Lower lobe of right lung (tissue), 2 donors: Measurements from ENCODE around the gene IL22. TPM values are rescaled to one million over a fixed set of nuclear protein-coding genes. Genes with fewer than 3 reads are reported as not detected.

Source experiments
- ATAC-seq, 2 donors: fragments of 200-7000 bp; cut with Tn5 transposase; one replicate each; pipeline ENCODE4 v1.9.1; 2020 to 2022; ENCODE audit warnings: mild to moderate bottlenecking in 2 of 2, moderate library complexity in 2 of 2
- DNase-seq: peaks from one replicate; pipeline ENCODE4 v3.0.0-alpha.2; 2020
- H3K27ac ChIP-seq: fragments of 200-600 bp; one replicate; pipeline ENCODE4 v1.8.0; 2022
- H3K27me3 ChIP-seq: fragments of 200-600 bp; one replicate; pipeline ENCODE4 v1.8.0; 2022; ENCODE audit warnings: low read depth
- H3K36me3 ChIP-seq: fragments of 200-600 bp; one replicate; pipeline ENCODE4 v1.8.0; 2022; ENCODE audit warnings: mild to moderate bottlenecking
- H3K4me1 ChIP-seq: fragments of 200-600 bp; one replicate; pipeline ENCODE4 v1.8.0; 2022
- H3K4me3 ChIP-seq: fragments of 200-600 bp; one replicate; pipeline ENCODE4 v1.8.0; 2022; ENCODE audit warnings: mild to moderate bottlenecking
- H3K9me3 ChIP-seq: fragments of 200-600 bp; one replicate; pipeline ENCODE4 v1.8.0; 2022
- CTCF ChIP-seq: fragments of 200-600 bp; IDR thresholded peaks from one replicate; pipeline ENCODE4 v1.8.0; 2022; ENCODE audit warnings: antibody characterized with exemption, mild to moderate bottlenecking
- intact Hi-C: fragments of 100-400 bp; cut with DNase I; formaldehyde crosslinking; loops from one replicate; pipeline ENCODE4 v1.11.0; 2022
- total RNA-seq: library from RNA; stranded (reverse); fragmentation: NEBNext Ultra II Directional; extraction: Animal tissue kit (Norgen Biotek cat#: 25700); gene quantifications from one replicate; pipeline ENCODE4 v1.2.1, GENCODE V29; 2021
- donor health status: DM: no; HTN: yes; CAD: no; lungs with severe emphysema.

IL22 gene
- total RNA-seq, 1 donor from 2014 or later: not detected

GRCh38 chr12:68271346-68271745 is 17.9 kb upstream of the IL22 start:
- intact Hi-C loops: no loop called here
- Histone ChIP-seq H3K27me3 (no peaks in the 10 kb centered on the region), H3K36me3 (no peaks in the 10 kb centered on the region), H3K4me3 (no peak overlapping the region), H3K9me3 (no peaks in the 10 kb centered on the region), H3K27ac (no peak overlapping the region), H3K4me1 (no peaks in the 10 kb centered on the region)
- no peak for TF ChIP-seq CTCF
- DNase-seq (no peak), ATAC-seq (no peak)

- no peaks in the 10 kb centered on the region for H3K27me3 ChIP-seq
- TF ChIP-seq CTCF: no peak
- no peak overlapping the region for H3K4me3 ChIP-seq
- intact Hi-C loops: no loop called here
- DNase-seq (no peak), ATAC-seq (no peak)
- H3K36me3 ChIP-seq: no peaks in the 10 kb centered on the region
- no peaks in the 10 kb centered on the region for H3K9me3 ChIP-seq
- H3K4me1 ChIP-seq: no peaks in the 10 kb centered on the region
- no peak overlapping the region for H3K27ac ChIP-seq
Measured at GRCh38 chr12:68270358-68270757, 17.0 kb upstream of the IL22 start.

GRCh38 chr12:68269779-68270178 is 16.4 kb upstream of the IL22 start:
- H3K27ac ChIP-seq: no peak overlapping the region
- no peaks in the 10 kb centered on the region for H3K4me1 ChIP-seq
- DNase-seq (no peak), ATAC-seq (no peak)
- H3K27me3 ChIP-seq: no peaks in the 10 kb centered on the region
- no peak overlapping the region for H3K4me3 ChIP-seq
- intact Hi-C loops: no loop called here
- TF ChIP-seq CTCF: no peak
- no peaks in the 10 kb centered on the region for H3K36me3 ChIP-seq
- H3K9me3 ChIP-seq: no peaks in the 10 kb centered on the region

- no peaks in the 10 kb centered on the region for H3K9me3 ChIP-seq
- no peaks in the 10 kb centered on the region for H3K4me1 ChIP-seq
- no peak for TF ChIP-seq CTCF
- DNase-seq: no peak
- ATAC-seq: no peak
- no peak overlapping the region for H3K4me3 ChIP-seq
- H3K27ac ChIP-seq: no peak overlapping the region
- no peaks in the 10 kb centered on the region for H3K36me3 ChIP-seq
- no peaks in the 10 kb centered on the region for H3K27me3 ChIP-seq
- intact Hi-C loops: no loop called here
Measured at GRCh38 chr12:68268967-68269366, 15.6 kb upstream of the IL22 start.

- Histone ChIP-seq H3K36me3 (no peaks in the 10 kb centered on the region), H3K9me3 (no peaks in the 10 kb centered on the region), H3K27me3 (no peaks in the 10 kb centered on the region), H3K27ac (no peak overlapping the region), H3K4me1 (no peaks in the 10 kb centered on the region), H3K4me3 (no peak overlapping the region)
- DNase-seq: no peak
- ATAC-seq: peak in 1 of 2 donors; percentile 41
- intact Hi-C loops: no loop called here
- TF ChIP-seq CTCF: no peak
Measured at GRCh38 chr12:68267892-68268396, 14.5 kb upstream of the IL22 start.

GRCh38 chr12:68264857-68265256 is 11.5 kb upstream of the IL22 start:
- intact Hi-C loops: no loop called here
- no peak for ATAC-seq
- DNase-seq: no peak
- Histone ChIP-seq H3K4me1 (no peaks in the 10 kb centered on the region), H3K36me3 (no peaks in the 10 kb centered on the region), H3K9me3 (no peaks in the 10 kb centered on the region), H3K27ac (no peak overlapping the region), H3K4me3 (no peak overlapping the region), H3K27me3 (no peaks in the 10 kb centered on the region)
- TF ChIP-seq CTCF: no peak
